Activated CD4-positive, alpha-beta memory T cell treated with anti-CD3 and anti-CD28 coated beads for 36 hours (primary cell): ENCODE results near the gene TMEM121B. TPM values are rescaled to one million over a fixed set of nuclear protein-coding genes. Genes with fewer than 3 reads are reported as not detected.

Source experiments
- CTCF ChIA-PET: fragments of 350-600 bp; sonication (Branson Sonifier 250); formaldehyde crosslinking; loops from one replicate; lab custom pipeline; 2021; ENCODE audit warnings: antibody characterized with exemption, inconsistent platforms; lab: Charles Lee
- POLR2A ChIA-PET: fragments of 350-600 bp; sonication (Branson Sonifier 250); formaldehyde crosslinking; loops from one replicate; lab custom pipeline; 2021; ENCODE audit warnings: antibody characterized with exemption; lab: Charles Lee
- DNase-seq: peaks from one replicate; pipeline ENCODE4 v3.0.0-alpha.2; 2020
- H3K27ac Mint-ChIP-seq: one replicate; pipeline ENCODE4 v1.8.0; 2021; ENCODE audit warnings: mixed read lengths
- H3K27me3 Mint-ChIP-seq: one replicate; pipeline ENCODE4 v1.8.0; 2021; ENCODE audit warnings: mixed read lengths
- H3K36me3 Mint-ChIP-seq: one replicate; pipeline ENCODE4 v1.8.0; 2021; ENCODE audit warnings: mixed read lengths
- H3K4me1 Mint-ChIP-seq: one replicate; pipeline ENCODE4 v1.8.0; 2021; ENCODE audit warnings: low read depth, mixed read lengths
- H3K4me3 Mint-ChIP-seq: one replicate; pipeline ENCODE4 v1.8.0; 2021; ENCODE audit warnings: mild to moderate bottlenecking, mixed read lengths
- H3K9me3 Mint-ChIP-seq: one replicate; pipeline ENCODE4 v1.8.0; 2021; ENCODE audit warnings: mixed read lengths
- intact Hi-C: fragments of 100-400 bp; cut with micrococcal nuclease; formaldehyde crosslinking; loops from one replicate; pipeline ENCODE4 v1.15.1; 2023
- total RNA-seq, 2 experiments: library from RNA; stranded (reverse); gene quantifications; one replicate each; pipeline ENCODE4 v1.2.3, GENCODE V29; 2021

Gene TMEM121B
- total RNA-seq, 2 experiments from 2014 or later: 0.10 TPM; not detected in 1

DNA sequence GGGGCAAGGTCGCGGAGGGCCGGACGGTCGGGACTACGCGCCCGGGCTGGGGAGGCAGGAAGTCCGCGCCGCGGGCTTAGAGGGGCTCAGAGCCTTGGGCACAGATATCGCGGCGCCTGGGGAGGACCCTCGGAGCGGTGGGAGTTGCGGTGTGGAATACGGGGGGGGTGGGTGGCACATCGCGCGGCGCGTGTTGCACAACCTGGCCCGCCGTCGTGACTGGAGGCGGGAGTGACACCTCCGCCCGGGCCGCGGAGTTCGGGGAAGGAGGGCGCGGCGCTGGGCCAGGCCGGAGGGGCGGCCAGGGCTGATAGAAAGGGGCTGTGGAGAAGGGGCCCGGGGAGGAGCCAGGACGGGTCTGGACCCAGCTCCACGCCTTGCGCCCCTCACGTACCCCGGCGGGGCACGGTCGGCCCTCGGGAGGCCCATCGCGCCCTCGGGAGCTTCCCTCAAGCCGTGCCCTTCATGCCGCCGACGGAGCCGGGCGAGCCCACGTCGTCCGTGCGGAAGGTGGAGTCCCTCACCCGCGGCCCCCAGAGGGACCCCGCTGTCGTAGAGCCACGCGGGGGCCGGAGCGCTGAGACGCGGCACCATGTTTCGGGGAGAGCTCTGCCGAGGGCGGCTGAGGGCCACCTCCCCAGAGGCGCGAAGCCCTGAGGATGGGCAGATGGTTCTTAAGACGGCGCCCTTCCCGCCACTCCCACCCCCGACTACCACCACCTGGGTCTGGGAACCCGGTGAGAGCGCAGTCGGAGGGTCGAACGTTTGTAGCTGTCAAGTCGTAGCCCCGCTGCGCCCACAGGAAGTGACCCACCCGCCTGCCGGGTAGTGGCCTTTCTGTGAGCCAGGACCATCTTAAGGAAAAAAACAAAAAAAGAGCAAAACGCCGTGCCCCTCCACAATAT is 35.6 kb downstream of the TMEM121B start:
- intact Hi-C loops: loop anchor here (2.0 to 10.0 kb wide), 3 partner anchors 31 to 689 kb away; partner anchors contain the start of genes ADA2 and BID
- peak overlapping the region; percentile 79 for H3K4me3 Mint-ChIP-seq
- DNase-seq: peak; percentile 42
- ChIA-PET POLR2A (interaction anchor here (0.8 kb wide), 1 partner anchor 74 kb away, joined by 5 read pairs; the partner anchor contains the start of gene HDHD5), CTCF (interaction anchor here (0.5 to 2.0 kb wide), 2 partner anchors 9 to 86 kb away, joined by 3 to 10 read pairs; no protein-coding TSS in a partner anchor)
- H3K36me3 Mint-ChIP-seq: peaks cover 3% of the 10 kb centered on the region
- H3K27ac Mint-ChIP-seq: peak overlapping the region; percentile 70
- H3K9me3 Mint-ChIP-seq: no peaks in the 10 kb centered on the region
- no peaks in the 10 kb centered on the region for H3K27me3 Mint-ChIP-seq
- H3K4me1 Mint-ChIP-seq: peaks cover 46% of the 10 kb centered on the region

DNA sequence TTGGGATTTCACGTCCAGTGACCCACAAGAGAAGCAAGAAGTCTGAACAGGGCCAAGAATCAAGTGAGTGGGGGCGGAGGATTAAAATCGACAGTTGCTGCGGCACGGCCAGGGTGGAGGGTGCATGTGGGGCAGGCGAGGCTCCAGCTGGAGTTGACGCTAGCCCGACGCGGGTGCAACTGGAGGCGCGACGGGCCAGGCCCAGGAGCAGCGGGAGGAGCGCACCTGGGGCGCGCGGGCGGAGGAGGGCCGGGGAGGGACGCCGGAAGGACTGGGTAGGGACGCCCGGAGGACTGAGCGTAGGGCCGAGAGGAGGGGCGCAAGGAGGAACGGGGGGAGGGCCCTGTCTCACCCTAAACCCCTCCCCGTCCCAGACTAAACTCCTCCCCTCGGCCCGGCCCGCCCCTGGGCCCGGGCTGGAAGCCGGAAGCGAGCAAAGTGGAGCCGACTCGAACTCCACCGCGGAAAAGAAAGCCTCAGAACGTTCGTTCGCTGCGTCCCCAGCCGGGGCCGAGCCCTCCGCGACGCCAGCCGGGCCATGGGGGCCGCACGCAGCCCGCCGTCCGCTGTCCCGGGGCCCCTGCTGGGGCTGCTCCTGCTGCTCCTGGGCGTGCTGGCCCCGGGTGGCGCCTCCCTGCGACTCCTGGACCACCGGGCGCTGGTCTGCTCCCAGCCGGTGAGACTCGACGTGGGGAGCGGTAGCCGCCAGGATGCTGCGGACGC is 36.4 kb downstream of the TMEM121B start, which contains the start of gene IL17RA:
IL17RA (plus strand) TSS at position 447 of the 723 bp plus-strand sequence; CDS start at position 539, 92 bp downstream.
- DNase-seq: peak; percentile 96
- Mint-ChIP-seq H3K27me3 (no peaks in the 10 kb centered on the region), H3K4me1 (peaks cover 45% of the 10 kb centered on the region), H3K9me3 (no peaks in the 10 kb centered on the region), H3K4me3 (peak within 1 kb of the TSS; percentile 79), H3K36me3 (peaks cover 3% of the 10 kb centered on the region), H3K27ac (peak within 1 kb of the TSS; percentile 84)
- intact Hi-C loops: loop anchor here (5.0 to 10.0 kb wide), 3 partner anchors 133 to 690 kb away; partner anchors contain the start of genes ADA2, ATP6V1E1 and BID
- CTCF ChIA-PET: interaction anchor here (1.0 to 2.0 kb wide), 3 partner anchors 10 to 87 kb away, joined by 5 to 10 read pairs (median 9); no protein-coding TSS in a partner anchor
- POLR2A ChIA-PET: no interaction called here

DNA sequence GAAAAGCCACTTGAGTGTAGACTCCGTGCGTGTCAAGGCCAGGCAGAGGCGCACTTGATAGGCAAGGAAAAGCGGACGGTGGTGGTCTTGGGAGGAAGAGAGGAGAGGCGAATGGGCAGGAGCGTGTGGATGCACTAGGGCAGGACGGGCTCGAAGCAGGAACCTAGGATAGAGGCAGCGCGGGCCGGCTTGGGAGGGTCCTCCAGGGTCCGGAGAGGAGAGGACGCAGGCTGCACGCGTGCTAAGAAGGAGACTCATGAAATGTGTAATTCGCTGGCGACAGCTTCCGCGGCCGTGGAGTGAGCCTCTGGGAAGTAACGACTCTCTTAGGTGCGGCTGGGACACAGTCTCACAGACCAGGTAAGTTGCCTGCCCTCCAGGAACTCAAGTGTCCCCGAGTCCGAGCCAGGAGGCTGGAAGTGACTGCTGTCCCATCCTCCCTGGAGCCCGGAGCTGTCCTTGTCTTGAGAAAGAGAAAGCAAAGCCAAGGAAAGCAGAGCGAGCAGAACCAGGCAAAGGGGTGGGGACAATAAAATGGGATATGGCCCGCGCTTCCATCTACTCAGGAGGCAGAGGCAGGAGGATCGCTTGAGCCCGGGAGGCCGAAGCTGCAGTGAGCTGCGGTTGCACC is 37.2 kb downstream of the TMEM121B start:
- intact Hi-C loops: loop anchor here (5.0 to 10.0 kb wide), 2 partner anchors 543 to 691 kb away; partner anchors contain the start of genes ATP6V1E1 and BID
- ChIA-PET POLR2A (no interaction called here), CTCF (interaction anchor here (1.0 to 2.0 kb wide), 2 partner anchors 9 to 88 kb away, joined by 5 to 9 read pairs; no protein-coding TSS in a partner anchor)
- no peak for DNase-seq
- no peaks in the 10 kb centered on the region for H3K9me3 Mint-ChIP-seq
- H3K4me3 Mint-ChIP-seq: peak overlapping the region; percentile 79
- H3K36me3 Mint-ChIP-seq: peaks cover 3% of the 10 kb centered on the region
- peaks cover 37% of the 10 kb centered on the region for H3K4me1 Mint-ChIP-seq
- no peaks in the 10 kb centered on the region for H3K27me3 Mint-ChIP-seq
- H3K27ac Mint-ChIP-seq: peak overlapping the region; percentile 84

DNA sequence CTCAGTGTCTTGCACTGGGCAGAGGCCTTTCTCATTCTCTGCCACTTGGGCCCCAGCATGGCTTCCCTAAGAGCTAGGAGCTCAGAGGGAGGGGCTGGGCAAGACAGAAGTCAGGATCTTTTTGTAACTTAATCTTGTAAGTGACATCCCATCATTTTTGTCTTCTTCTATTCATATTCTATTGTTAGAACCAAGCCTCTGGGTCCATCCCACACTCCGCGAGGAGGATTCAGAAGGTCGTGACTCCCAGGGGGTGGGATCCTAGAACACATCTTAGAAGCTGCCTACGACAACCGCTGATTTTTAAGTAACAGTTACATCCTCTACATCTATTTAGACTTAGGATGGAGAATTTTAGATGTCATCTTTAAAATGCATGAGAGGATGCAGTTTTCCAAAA is 37.9 kb downstream of the TMEM121B start:
- CTCF ChIA-PET: interaction anchor here (2.0 kb wide), 1 partner anchor 88 kb away, joined by 9 read pairs; no protein-coding TSS in a partner anchor
- POLR2A ChIA-PET: no interaction called here
- Mint-ChIP-seq H3K4me1 (peaks cover 34% of the 10 kb centered on the region), H3K27ac (no peak overlapping the region), H3K27me3 (no peaks in the 10 kb centered on the region), H3K36me3 (peaks cover 3% of the 10 kb centered on the region), H3K9me3 (no peaks in the 10 kb centered on the region), H3K4me3 (peak overlapping the region; percentile 79)
- no peak for DNase-seq
- intact Hi-C loops: loop anchor here (5.0 to 10.0 kb wide), 2 partner anchors 544 to 692 kb away; partner anchors contain the start of genes ATP6V1E1 and BID

DNA sequence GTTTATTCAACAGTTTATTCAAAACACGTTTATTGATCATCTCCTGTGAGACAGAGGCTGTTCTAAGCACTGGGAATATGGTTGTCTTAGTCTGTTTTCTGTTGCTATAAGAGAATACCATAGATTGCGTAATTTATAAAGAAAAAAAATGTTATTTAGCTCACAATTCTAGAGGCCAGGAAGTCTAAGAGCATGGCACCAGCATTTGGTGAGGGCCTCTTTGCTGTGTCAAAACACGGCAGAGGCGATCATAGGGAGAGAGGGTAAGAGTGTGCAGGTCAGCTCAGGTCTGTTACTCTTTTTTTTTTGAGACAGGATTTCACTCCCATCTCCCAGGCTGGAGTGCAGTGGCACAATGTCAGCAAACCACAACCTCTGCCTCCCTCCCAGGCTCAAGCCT is 41.6 kb downstream of the TMEM121B start:
- intact Hi-C loops: loop anchor here (5.0 kb wide), 1 partner anchor 38 kb away; no protein-coding TSS in a partner anchor
- ChIA-PET CTCF (interaction anchor here (0.7 to 1.8 kb wide), 3 partner anchors 91 to 422 kb away, joined by 3 to 4 read pairs (median 3); no protein-coding TSS in a partner anchor), POLR2A (no interaction called here)
- no peak for DNase-seq
- Mint-ChIP-seq H3K27ac (no peak overlapping the region), H3K9me3 (no peaks in the 10 kb centered on the region), H3K27me3 (no peaks in the 10 kb centered on the region), H3K36me3 (no peaks in the 10 kb centered on the region), H3K4me1 (peaks cover 27% of the 10 kb centered on the region), H3K4me3 (no peak overlapping the region)

DNA sequence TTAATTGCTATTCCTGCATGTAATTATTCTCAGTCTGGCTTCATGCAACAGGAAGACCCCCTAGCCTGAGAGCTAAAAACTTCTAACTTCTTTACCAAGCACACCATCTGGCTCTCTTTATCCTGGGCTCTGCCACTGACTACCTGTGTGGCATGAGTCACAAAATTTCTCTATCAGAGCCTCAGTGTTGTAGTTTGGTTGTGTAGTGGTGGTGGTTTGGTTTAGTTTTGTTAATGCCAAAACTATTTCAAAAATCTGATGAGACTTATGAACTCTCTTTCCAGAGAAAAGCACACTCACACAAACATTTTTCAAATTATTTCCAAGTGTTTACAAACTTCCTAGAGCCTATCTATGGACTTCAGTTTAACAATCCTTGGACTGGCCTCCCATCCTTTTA is 43.9 kb downstream of the TMEM121B start:
- H3K27me3 Mint-ChIP-seq: peaks cover 6% of the 10 kb centered on the region

DNA sequence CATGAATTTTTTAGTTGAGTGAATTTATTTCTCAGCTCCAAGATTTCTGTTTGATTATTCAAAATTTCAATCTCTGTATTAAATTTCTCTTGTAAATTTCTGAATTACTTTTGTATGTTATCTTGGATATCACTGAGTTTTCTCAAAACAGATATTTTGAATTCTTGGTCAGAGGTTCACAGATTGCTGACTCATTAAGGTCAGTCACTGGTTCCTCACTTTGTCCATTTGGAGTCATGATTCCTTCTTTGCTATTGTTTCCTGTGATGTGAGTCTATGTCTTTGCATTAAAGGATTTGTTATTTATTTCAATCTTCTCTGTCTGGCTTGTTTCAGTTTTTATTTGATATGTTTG is 46.5 kb downstream of the TMEM121B start:
- H3K27me3 Mint-ChIP-seq: peaks cover 6% of the 10 kb centered on the region
- H3K4me1 Mint-ChIP-seq: peaks cover 20% of the 10 kb centered on the region
- H3K4me3 Mint-ChIP-seq: no peak overlapping the region
- no peak for DNase-seq
- peak overlapping the region; percentile 18 for H3K27ac Mint-ChIP-seq
- CTCF ChIA-PET: interaction anchor here (0.6 to 7.6 kb wide), 17 partner anchors 10 to 1002 kb away, joined by 3 to 125 read pairs (median 5); partner anchors contain the start of gene IL17RA
- H3K9me3 Mint-ChIP-seq: no peaks in the 10 kb centered on the region
- POLR2A ChIA-PET: interaction anchor here (0.7 to 3.0 kb wide), 3 partner anchors 13 to 523 kb away, joined by 3 to 11 read pairs (median 3); no protein-coding TSS in a partner anchor
- intact Hi-C loops: loop anchor here (1.0 to 5.0 kb wide), 7 partner anchors 13 to 1003 kb away; partner anchors contain the start of gene PEX26
- H3K36me3 Mint-ChIP-seq: no peaks in the 10 kb centered on the region

More for the DNA sequence above, 43.9 kb downstream of the TMEM121B start:
- ChIA-PET CTCF (interaction anchor here (0.9 to 7.6 kb wide), 5 partner anchors 19 to 424 kb away, joined by 3 to 125 read pairs (median 4); no protein-coding TSS in a partner anchor), POLR2A (interaction anchor here (3.0 kb wide), 1 partner anchor 10 kb away, joined by 11 read pairs; no protein-coding TSS in a partner anchor)
- H3K4me1 Mint-ChIP-seq: peaks cover 17% of the 10 kb centered on the region
- no peaks in the 10 kb centered on the region for H3K9me3 Mint-ChIP-seq
- H3K36me3 Mint-ChIP-seq: no peaks in the 10 kb centered on the region
- no peak overlapping the region for H3K27ac Mint-ChIP-seq
- H3K4me3 Mint-ChIP-seq: no peak overlapping the region
- intact Hi-C loops: loop anchor here (5.0 kb wide), 1 partner anchor 40 kb away; no protein-coding TSS in a partner anchor
- DNase-seq: no peak

DNA sequence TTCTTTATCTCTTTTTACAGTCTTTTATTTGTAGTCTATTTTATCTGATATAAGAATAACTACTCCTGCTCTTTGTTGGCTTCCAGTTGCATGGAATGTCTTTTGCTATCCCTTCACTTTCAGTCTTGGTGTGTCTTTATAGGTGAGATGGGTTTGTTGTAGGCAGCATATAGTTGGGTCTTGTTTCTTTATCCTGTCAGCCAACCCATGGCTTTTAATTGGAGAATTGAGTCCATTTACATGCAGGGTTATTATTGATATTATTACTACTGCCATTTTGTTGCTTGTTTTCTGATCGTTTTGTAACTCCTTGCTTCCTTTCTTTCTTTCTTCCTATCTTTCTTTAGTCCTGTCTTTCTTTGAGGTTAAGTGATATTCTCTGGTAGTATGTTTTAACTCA is 48.3 kb downstream of the TMEM121B start:
- intact Hi-C loops: no loop called here
- no peaks in the 10 kb centered on the region for H3K36me3 Mint-ChIP-seq
- no peak overlapping the region for H3K4me3 Mint-ChIP-seq
- no peak overlapping the region for H3K27ac Mint-ChIP-seq
- peaks cover 20% of the 10 kb centered on the region for H3K4me1 Mint-ChIP-seq
- ChIA-PET POLR2A (no interaction called here), CTCF (interaction anchor here (7.6 kb wide), 1 partner anchor 99 kb away, joined by 125 read pairs; no protein-coding TSS in a partner anchor)
- no peak for DNase-seq
- no peaks in the 10 kb centered on the region for H3K9me3 Mint-ChIP-seq
- H3K27me3 Mint-ChIP-seq: peaks cover 6% of the 10 kb centered on the region
